Jurkat, Clone E6-1 (cell line): Measurements from ENCODE around the gene WNT11.

Source experiments
- DNase-seq: peaks from one replicate; pipeline ENCODE4 v3.0.0-alpha.2; 2011; ENCODE audit warnings: low read depth, low spot score
- H3K4me3 ChIP-seq: 2 replicates; pipeline ENCODE4 v1.5.1; 2011; ENCODE audit warnings: mild to moderate bottlenecking, low read length, control low read depth, moderate library complexity

WNT11 gene

DNA sequence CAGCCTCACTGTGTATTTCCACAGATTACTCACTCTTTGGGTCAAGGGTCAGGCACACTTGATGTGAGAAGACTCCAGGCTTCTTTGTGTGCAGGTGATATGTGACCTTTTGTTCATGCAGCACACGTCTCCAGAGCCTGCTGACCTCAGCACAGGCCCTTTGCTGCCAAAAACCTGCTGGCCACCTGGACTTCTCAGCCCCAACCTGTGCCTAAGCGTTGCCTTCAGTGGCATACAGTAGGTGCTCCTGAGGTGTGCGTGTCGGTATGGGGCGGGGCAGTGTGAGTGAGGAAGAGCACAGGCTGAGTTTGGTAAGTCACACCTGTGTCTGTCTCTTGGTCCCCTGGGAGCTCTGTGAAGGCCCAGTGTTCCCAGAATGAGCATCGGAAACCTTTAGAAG, 58.1 kb downstream of the WNT11 start:
- no peak for DNase-seq
- no peak overlapping the region for H3K4me3 ChIP-seq

DNA sequence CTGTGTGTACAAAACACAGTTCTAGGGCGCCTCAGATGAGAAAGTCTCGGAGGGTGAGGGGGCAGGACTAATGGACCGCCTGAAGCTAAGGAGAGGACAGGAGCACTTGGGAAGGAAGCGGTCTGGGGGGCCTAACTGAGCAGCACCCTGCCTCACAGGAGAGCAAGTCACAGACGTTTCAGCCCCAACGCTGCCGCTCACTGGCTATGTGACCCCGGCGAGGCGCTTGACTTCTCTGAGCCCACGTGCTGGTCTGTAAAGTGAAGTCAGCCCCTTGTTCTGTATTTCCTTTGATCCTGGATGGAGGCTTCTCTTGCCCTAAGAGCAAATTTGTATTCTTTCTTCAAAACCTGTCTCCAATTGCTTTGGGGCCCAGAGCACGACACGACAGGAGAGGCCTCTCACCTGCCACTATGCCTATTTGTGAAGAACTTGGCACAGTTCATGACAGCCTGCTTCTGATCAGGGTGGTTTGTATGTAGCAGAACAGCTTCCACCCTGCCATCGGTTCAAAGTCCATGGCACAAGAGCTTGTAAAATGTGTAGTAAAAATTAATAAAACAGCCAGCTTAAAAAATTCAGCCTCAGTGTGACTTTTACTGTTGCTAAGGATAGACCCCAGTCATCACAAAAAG, 59.1 kb downstream of the WNT11 start:
- DNase-seq = no peak
- H3K4me3 ChIP-seq = no peak overlapping the region

DNA sequence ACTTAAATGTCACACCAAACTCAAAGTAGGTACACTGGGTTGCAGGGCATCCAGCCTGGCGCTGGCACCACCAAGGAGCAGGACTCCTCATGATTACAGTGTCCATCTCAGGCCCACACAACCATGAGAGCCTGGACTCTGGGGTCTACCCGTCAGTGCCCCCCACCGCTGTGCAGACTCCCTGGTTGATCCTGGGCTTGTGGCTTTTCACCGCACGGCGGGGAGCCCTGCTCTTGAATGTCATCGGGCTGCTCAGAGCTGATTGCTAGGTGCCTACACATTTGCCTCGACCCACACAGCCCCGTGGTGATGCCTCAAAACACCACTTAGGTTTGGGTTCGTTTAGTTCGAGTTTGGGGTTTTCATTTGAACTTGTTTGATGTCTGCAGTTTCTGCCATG, 63.0 kb downstream of the WNT11 start:
- no peak overlapping the region for H3K4me3 ChIP-seq
- no peak for DNase-seq

DNA sequence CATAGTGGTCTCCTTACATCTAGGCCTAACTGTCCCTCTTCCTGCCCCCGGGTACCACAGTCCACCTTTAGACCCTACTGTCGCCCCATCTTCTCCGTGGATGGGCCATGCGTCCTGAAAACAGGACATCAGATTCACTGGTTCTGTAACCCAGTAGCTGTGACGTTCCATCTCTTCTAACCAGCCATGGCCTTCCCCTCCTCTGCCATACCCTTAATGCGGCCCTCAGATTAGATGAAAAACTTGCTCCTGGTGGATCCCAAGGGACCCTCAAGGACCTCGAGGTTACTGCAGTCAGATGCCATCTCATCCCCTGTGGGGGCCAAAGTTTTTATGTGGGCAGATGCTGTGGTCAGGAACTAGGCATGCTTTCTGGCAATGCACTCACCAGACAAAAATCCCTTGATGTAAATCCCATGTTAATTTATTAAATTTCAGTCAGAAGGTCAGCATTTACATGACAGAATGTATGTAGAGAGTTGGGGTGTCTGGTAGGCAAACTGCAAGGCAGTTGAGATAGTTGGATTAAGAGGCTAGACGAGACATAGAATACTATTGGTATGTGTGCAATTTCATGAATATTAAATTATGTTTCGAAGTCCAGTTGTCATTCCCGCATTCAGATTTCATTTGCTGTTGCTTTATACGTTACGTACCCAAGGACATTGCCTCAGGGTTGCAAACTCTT, 64.3 kb downstream of the WNT11 start:
- H3K4me3 ChIP-seq = no peak overlapping the region
- DNase-seq = no peak

DNA sequence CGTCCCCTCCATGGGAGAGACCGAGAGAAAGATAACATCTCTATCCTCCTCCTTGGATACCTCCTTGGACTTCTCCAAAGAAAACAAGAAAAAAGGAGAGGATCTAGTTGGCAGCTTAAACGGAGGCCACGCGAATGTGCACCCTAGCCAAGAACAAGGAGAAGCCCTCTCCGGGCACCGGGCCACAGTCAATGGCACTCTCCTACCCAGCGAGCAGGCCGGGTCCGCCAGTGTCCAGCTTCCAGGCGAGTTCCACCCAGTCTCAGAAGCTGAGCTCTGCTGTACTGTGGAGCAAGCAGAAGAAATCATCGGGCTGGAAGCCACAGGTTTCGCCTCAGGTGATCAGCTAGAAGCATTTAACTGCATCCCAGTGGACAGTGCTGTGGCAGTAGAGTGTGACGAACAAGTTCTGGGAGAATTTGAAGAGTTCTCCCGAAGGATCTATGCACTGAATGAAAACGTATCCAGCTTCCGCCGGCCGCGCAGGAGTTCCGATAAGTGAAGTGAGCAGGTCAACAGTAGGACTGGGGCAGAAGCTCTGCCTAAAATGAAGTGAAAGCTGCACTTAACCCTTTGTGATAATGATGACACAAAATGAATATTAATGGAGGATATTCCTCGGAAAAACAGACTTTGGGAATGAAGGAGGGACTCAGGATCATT, 65.3 kb downstream of the WNT11 start:
- no peak for DNase-seq
- no peak overlapping the region for H3K4me3 ChIP-seq

DNA sequence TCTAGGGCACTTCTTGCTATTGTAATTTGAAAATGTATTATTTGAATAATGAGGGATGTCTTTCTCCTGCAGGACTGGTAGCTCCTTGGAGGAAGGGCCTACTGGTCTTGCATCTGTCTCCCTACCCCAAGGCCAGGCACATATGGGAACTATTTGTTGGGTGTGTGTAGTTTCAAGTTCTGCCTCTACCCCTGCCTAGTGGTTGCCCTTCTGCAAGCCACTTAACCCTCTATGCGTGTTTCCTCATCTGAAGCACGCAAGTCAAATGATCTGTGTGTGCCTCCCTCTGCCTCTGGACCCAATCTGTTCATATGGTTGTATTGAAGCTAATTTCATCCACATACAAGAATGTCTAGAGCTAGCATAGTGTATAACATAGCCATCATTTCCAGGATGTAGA, 67.0 kb downstream of the WNT11 start:
- no peak overlapping the region for H3K4me3 ChIP-seq
- DNase-seq = no peak
